Activated naive CD8-positive, alpha-beta T cell treated with anti-CD3 and anti-CD28 coated beads, Interleukin-2, amount 50 U/mL, for 24 hours (primary cell): ENCODE results near the gene APOBEC3G.
"Not testable (repeated sequence)": the region's sequence is repeated elsewhere in the genome, so short reads cannot be mapped to it uniquely, and the experiment has no call there.

ENCODE experiments used
- ATAC-seq: fragments of 150-1000 bp; cut with Tn5 transposase; one replicate; pipeline ENCODE4 v1.10.0; 2021
- DNase-seq: peaks from one replicate; pipeline ENCODE4 v3.0.0; 2021
- H3K27ac Mint-ChIP-seq: one replicate; pipeline ENCODE4 v1.8.0; 2021; ENCODE audit warnings: mild to moderate bottlenecking, mixed read lengths
- H3K27me3 Mint-ChIP-seq: one replicate; pipeline ENCODE4 v1.8.0; 2021; ENCODE audit warnings: mixed read lengths
- H3K36me3 Mint-ChIP-seq: one replicate; pipeline ENCODE4 v1.8.0; 2021; ENCODE audit warnings: low read depth, mixed read lengths
- H3K4me1 Mint-ChIP-seq: one replicate; pipeline ENCODE4 v1.8.0; 2021; ENCODE audit warnings: mixed read lengths
- H3K4me3 Mint-ChIP-seq: one replicate; pipeline ENCODE4 v1.8.0; 2021; ENCODE audit warnings: mild to moderate bottlenecking, moderate library complexity, mixed read lengths
- H3K9me3 Mint-ChIP-seq: one replicate; pipeline ENCODE4 v1.8.0; 2021; ENCODE audit warnings: mixed read lengths

Gene APOBEC3G

GRCh38 chr22:39079054-39079637 lies 2.1 kb downstream of the APOBEC3G start:
- H3K27ac Mint-ChIP-seq: peak overlapping the region; percentile 93
- peak overlapping the region; percentile 94 for H3K4me3 Mint-ChIP-seq
- H3K9me3 Mint-ChIP-seq, ATAC-seq, DNase-seq, H3K27me3 Mint-ChIP-seq: not testable (repeated sequence)
- H3K4me1 Mint-ChIP-seq: peaks cover 74% of the 10 kb centered on the region
- peaks cover 39% of the 10 kb centered on the region for H3K36me3 Mint-ChIP-seq

- peaks cover 71% of the 10 kb centered on the region for H3K4me1 Mint-ChIP-seq
- peak overlapping the region; percentile 72 for H3K27ac Mint-ChIP-seq
Measured at GRCh38 chr22:39080052-39080762, 3.1 kb downstream of the APOBEC3G start.

GRCh38 chr22:39081016-39081415 lies 3.9 kb downstream of the APOBEC3G start:
- Mint-ChIP-seq H3K9me3 (no peaks in the 10 kb centered on the region), H3K4me1 (peaks cover 72% of the 10 kb centered on the region), H3K4me3 (peak overlapping the region; percentile 62), H3K27me3 (no peaks in the 10 kb centered on the region), H3K36me3 (peaks cover 41% of the 10 kb centered on the region), H3K27ac (peak overlapping the region; percentile 76)
- no peak for ATAC-seq
- no peak for DNase-seq

More at GRCh38 chr22:39080052-39080762, 3.1 kb downstream of the APOBEC3G start:
- ATAC-seq (no peak), DNase-seq (no peak)
- Mint-ChIP-seq H3K9me3 (no peaks in the 10 kb centered on the region), H3K4me3 (peak overlapping the region; percentile 62), H3K27me3 (no peaks in the 10 kb centered on the region), H3K36me3 (peaks cover 39% of the 10 kb centered on the region)

GRCh38 chr22:39081598-39081997 lies 4.5 kb downstream of the APOBEC3G start:
- H3K27ac Mint-ChIP-seq: no peak overlapping the region
- no peaks in the 10 kb centered on the region for H3K9me3 Mint-ChIP-seq
- ATAC-seq: no peak
- H3K27me3 Mint-ChIP-seq: no peaks in the 10 kb centered on the region
- H3K36me3 Mint-ChIP-seq: peaks cover 44% of the 10 kb centered on the region
- no peak for DNase-seq
- H3K4me3 Mint-ChIP-seq: peak overlapping the region; percentile 62
- H3K4me1 Mint-ChIP-seq: peaks cover 73% of the 10 kb centered on the region

GRCh38 chr22:39083212-39084165 lies 6.4 kb downstream of the APOBEC3G start:
- peaks cover 78% of the 10 kb centered on the region for H3K4me1 Mint-ChIP-seq
- no peak for ATAC-seq
- H3K9me3 Mint-ChIP-seq: no peaks in the 10 kb centered on the region
- peak overlapping the region; percentile 42 for H3K27ac Mint-ChIP-seq
- no peaks in the 10 kb centered on the region for H3K27me3 Mint-ChIP-seq
- H3K36me3 Mint-ChIP-seq: peaks cover 35% of the 10 kb centered on the region
- H3K4me3 Mint-ChIP-seq: no peak overlapping the region
- no peak for DNase-seq

GRCh38 chr22:39084666-39085065 lies 7.6 kb downstream of the APOBEC3G start:
- Mint-ChIP-seq H3K4me3 (no peak overlapping the region), H3K36me3 (peaks cover 31% of the 10 kb centered on the region), H3K4me1 (peaks cover 83% of the 10 kb centered on the region), H3K9me3 (no peaks in the 10 kb centered on the region), H3K27me3 (no peaks in the 10 kb centered on the region), H3K27ac (no peak overlapping the region)
- DNase-seq (no peak), ATAC-seq (no peak)

- H3K9me3 Mint-ChIP-seq: no peaks in the 10 kb centered on the region
- H3K27ac Mint-ChIP-seq: peak overlapping the region; percentile 9
- no peaks in the 10 kb centered on the region for H3K27me3 Mint-ChIP-seq
- no peak overlapping the region for H3K4me3 Mint-ChIP-seq
- ATAC-seq (no peak), DNase-seq (no peak)
- peaks cover 83% of the 10 kb centered on the region for H3K4me1 Mint-ChIP-seq
- H3K36me3 Mint-ChIP-seq: peaks cover 10% of the 10 kb centered on the region
Measured at GRCh38 chr22:39087098-39087497, 10.0 kb downstream of the APOBEC3G start.

GRCh38 chr22:39087881-39088684 lies 11.0 kb downstream of the APOBEC3G start:
- H3K27ac Mint-ChIP-seq: peak overlapping the region; percentile 69
- DNase-seq: no peak
- H3K27me3 Mint-ChIP-seq: no peaks in the 10 kb centered on the region
- no peak for ATAC-seq
- H3K36me3 Mint-ChIP-seq: peaks cover 7% of the 10 kb centered on the region
- peaks cover 83% of the 10 kb centered on the region for H3K4me1 Mint-ChIP-seq
- H3K9me3 Mint-ChIP-seq: no peaks in the 10 kb centered on the region
- no peak overlapping the region for H3K4me3 Mint-ChIP-seq

- no peak overlapping the region for H3K4me3 Mint-ChIP-seq
Measured at GRCh38 chr22:39088685-39089032, 11.6 kb downstream of the APOBEC3G start.

GRCh38 chr22:39089928-39090327 lies 12.9 kb downstream of the APOBEC3G start:
- Mint-ChIP-seq H3K36me3 (peaks cover 5% of the 10 kb centered on the region), H3K9me3 (no peaks in the 10 kb centered on the region), H3K27me3 (no peaks in the 10 kb centered on the region), H3K27ac (peak overlapping the region; percentile 89), H3K4me3 (peak overlapping the region; percentile 62), H3K4me1 (peaks cover 92% of the 10 kb centered on the region)
- DNase-seq (no peak), ATAC-seq (no peak)

More at GRCh38 chr22:39088685-39089032, 11.6 kb downstream of the APOBEC3G start:
- peak overlapping the region; percentile 69 for H3K27ac Mint-ChIP-seq
- no peaks in the 10 kb centered on the region for H3K27me3 Mint-ChIP-seq
- DNase-seq (no peak), ATAC-seq (no peak)
- H3K36me3 Mint-ChIP-seq: peaks cover 6% of the 10 kb centered on the region
- peaks cover 82% of the 10 kb centered on the region for H3K4me1 Mint-ChIP-seq
- no peaks in the 10 kb centered on the region for H3K9me3 Mint-ChIP-seq

- no peaks in the 10 kb centered on the region for H3K27me3 Mint-ChIP-seq
- peak overlapping the region; percentile 62 for H3K4me3 Mint-ChIP-seq
- peak; percentile 86 for DNase-seq
- ATAC-seq: peak; percentile 84
- H3K27ac Mint-ChIP-seq: peak overlapping the region; percentile 89
- H3K4me1 Mint-ChIP-seq: peaks cover 93% of the 10 kb centered on the region
- H3K9me3 Mint-ChIP-seq: no peaks in the 10 kb centered on the region
- H3K36me3 Mint-ChIP-seq: peaks cover 5% of the 10 kb centered on the region
Measured at GRCh38 chr22:39090426-39091064, 13.5 kb downstream of the APOBEC3G start.

- DNase-seq: peak; percentile 37
- H3K27me3 Mint-ChIP-seq: no peaks in the 10 kb centered on the region
- ATAC-seq: no peak
- peak overlapping the region; percentile 89 for H3K27ac Mint-ChIP-seq
- peaks cover 1% of the 10 kb centered on the region for H3K36me3 Mint-ChIP-seq
- H3K9me3 Mint-ChIP-seq: no peaks in the 10 kb centered on the region
- H3K4me3 Mint-ChIP-seq: peak overlapping the region; percentile 62
- peaks cover 93% of the 10 kb centered on the region for H3K4me1 Mint-ChIP-seq
Measured at GRCh38 chr22:39091126-39092081, 14.3 kb downstream of the APOBEC3G start.
